HepG2 (cell line): ENCODE results near the gene ACAT2. TPM values are rescaled to one million over a fixed set of nuclear protein-coding genes. Genes with fewer than 3 reads are reported as not detected.

Source experiments
- ATAC-seq: fragments of 200-7000 bp; cut with Tn5 transposase; 3 replicates; pipeline ENCODE4 v1.9.1; 2020; ENCODE audit warnings: mild to moderate bottlenecking, moderate library complexity
- BruUV-seq: library from RNA; stranded (reverse); fragments of 400-500 nt; replicated peaks from 2 replicates; lab custom pipeline; 2021; lab: Mats Ljungman, UMichigan
- CTCF ChIA-PET: fragments of 300-600 bp; formaldehyde crosslinking; extraction: SDS; loops from one replicate; lab custom pipeline; 2021; ENCODE audit warnings: low total read pairs, inconsistent platforms, low intra/inter-chr PET ratio; lab: Yijun Ruan, JAX
- POLR2A ChIA-PET: fragments of 350-600 bp; sonication (Branson Sonifier 250); formaldehyde crosslinking; loops from one replicate; lab custom pipeline; 2020; ENCODE audit warnings: antibody characterized with exemption, inconsistent platforms; lab: Yijun Ruan, JAX
- DNase-seq: peaks from one replicate; pipeline ENCODE4 v3.0.0-alpha.2; 2015; ENCODE audit warnings: low spot score
- FAIRE-seq: peaks from 3 replicates; lab custom pipeline; 2011; peaks lifted over from hg19 to GRCh38; lab: Jason Lieb, UNC
- H2AFZ ChIP-seq: one replicate; pipeline ENCODE4 v1.6.1; 2011; ENCODE audit warnings: low read length, inconsistent platforms
- H3K27ac ChIP-seq: fragments of 300-600 bp; 3 replicates; pipeline ENCODE4 v1.8.0; 2011; ENCODE audit warnings: mixed run types, mild to moderate bottlenecking, mixed read lengths, low read length, inconsistent platforms; ENCODE audit not compliant: insufficient read depth; ENCODE audit errors: extremely low read length
- H3K27me3 ChIP-seq, 2 experiments: fragments of 200-600 bp in 1 of 2; 2 replicates in 1 of 2; 3 replicates in 1 of 2; pipeline versions ENCODE4 v1.6.0 to v1.8.0; 2011; ENCODE audit warnings: low read length in 2 of 2, mild to moderate bottlenecking in 2 of 2, moderate library complexity in 2 of 2, inconsistent platforms in 1 of 2; ENCODE audit not compliant: insufficient read depth in 2 of 2, control insufficient read depth in 1 of 2
- H3K36me3 ChIP-seq, 2 experiments: fragments of 200-600 bp in 1 of 2; replicated peaks in 1 of 2; 2 replicates in 1 of 2; 3 replicates in 1 of 2; pipeline versions ENCODE4 v1.5.1 to v1.8.0; 2011; ENCODE audit warnings: low read length in 2 of 2, inconsistent platforms in 1 of 2; ENCODE audit not compliant: insufficient read depth in 2 of 2, control insufficient read depth in 1 of 2
- H3K4me1 ChIP-seq: 2 replicates; pipeline ENCODE4 v1.5.1; 2012; ENCODE audit warnings: low read length, inconsistent platforms; ENCODE audit not compliant: insufficient read depth
- H3K4me2 ChIP-seq: 2 replicates; pipeline ENCODE4 v1.6.0; 2011; ENCODE audit warnings: low read depth, low read length, inconsistent platforms
- H3K4me3 ChIP-seq, 3 experiments: fragments of 200-600 bp in 1 of 3; sonication (generic), shearing (Covaris generic) in 1 of 3; replicated peaks in 1 of 3; 2 replicates each; pipeline ENCODE4 v1.5.1; 2011 to 2016; ENCODE audit warnings: low read length in 3 of 3, inconsistent platforms in 2 of 3, low read depth in 2 of 3, mild to moderate bottlenecking in 2 of 3, control low read depth in 1 of 3, mixed read lengths in 1 of 3; ENCODE audit not compliant: insufficient read depth in 1 of 3
- H3K79me2 ChIP-seq: one replicate; pipeline ENCODE4 v1.6.1; 2011; ENCODE audit warnings: low read length, inconsistent platforms; ENCODE audit not compliant: insufficient read depth
- H3K9ac ChIP-seq: 2 replicates; pipeline ENCODE4 v1.6.0; 2011; ENCODE audit warnings: mild to moderate bottlenecking, low read depth, low read length, inconsistent platforms; ENCODE audit not compliant: insufficient read depth
- H3K9me3 ChIP-seq: 2 replicates; pipeline ENCODE4 v1.5.1; 2012; ENCODE audit warnings: mild to moderate bottlenecking, low read length
- H4K20me1 ChIP-seq: 2 replicates; pipeline ENCODE4 v1.6.0; 2011; ENCODE audit warnings: inconsistent platforms, mild to moderate bottlenecking, low read length, moderate library complexity; ENCODE audit not compliant: insufficient read depth
- ARID5B ChIP-seq: IDR thresholded peaks from 2 replicates; pipeline ENCODE4 v1.4.0; 2020; ENCODE audit warnings: mild to moderate bottlenecking, missing genetic modification reagents
- BORCS8-MEF2B ChIP-seq: sonication (generic); formaldehyde crosslinking; IDR thresholded peaks from 2 replicates; pipeline ENCODE4 v1.8.0; 2022; ENCODE audit warnings: mild to moderate bottlenecking, missing genetic modification reagents
- FOXK1 ChIP-seq: sonication (generic); formaldehyde crosslinking; IDR thresholded peaks from 2 replicates; pipeline ENCODE4 v1.4.0; 2020; ENCODE audit warnings: low read depth, missing genetic modification reagents, borderline replicate concordance
- GABPB1 ChIP-seq: IDR thresholded peaks from 2 replicates; pipeline ENCODE4 v1.6.1; 2016; ENCODE audit warnings: mild to moderate bottlenecking, missing genetic modification reagents, moderate library complexity, missing compliant biosample characterization
- HIVEP1 ChIP-seq: sonication (generic); formaldehyde crosslinking; IDR thresholded peaks from 2 replicates; pipeline ENCODE4 v1.4.0; 2020; ENCODE audit warnings: mild to moderate bottlenecking, missing genetic modification reagents
- KDM5B ChIP-seq: sonication (generic); formaldehyde crosslinking; IDR thresholded peaks from 2 replicates; pipeline ENCODE4 v1.4.0; 2020; ENCODE audit warnings: missing genetic modification reagents, mild to moderate bottlenecking, borderline replicate concordance
- KMT2A ChIP-seq: sonication (generic); formaldehyde crosslinking; IDR thresholded peaks from 2 replicates; pipeline ENCODE4 v1.4.0; 2020; ENCODE audit warnings: missing genetic modification reagents
- PBX2 ChIP-seq: IDR thresholded peaks from 2 replicates; pipeline ENCODE4 v1.6.1; 2016; ENCODE audit warnings: control low read depth
- RXRA ChIP-seq: sonication (generic); formaldehyde crosslinking; IDR thresholded peaks from 2 replicates; pipeline ENCODE4 v1.5.1; 2020; ENCODE audit warnings: missing genetic modification reagents
- SALL1 ChIP-seq: sonication (generic); formaldehyde crosslinking; IDR thresholded peaks from 2 replicates; pipeline ENCODE4 v1.8.0; 2022; ENCODE audit warnings: mild to moderate bottlenecking, missing genetic modification reagents
- ZBTB26 ChIP-seq: IDR thresholded peaks from 2 replicates; pipeline ENCODE4 v1.6.1; 2016; ENCODE audit warnings: missing compliant biosample characterization, missing genetic modification reagents, borderline replicate concordance
- ZBTB33 ChIP-seq: sonication (generic); formaldehyde crosslinking; IDR thresholded peaks from 2 replicates; pipeline ENCODE4 v1.4.0; 2020; ENCODE audit warnings: missing genetic modification reagents
- ZNF619 ChIP-seq: sonication (generic); formaldehyde crosslinking; IDR thresholded peaks from 2 replicates; pipeline ENCODE4 v1.4.0; 2020; ENCODE audit warnings: mild to moderate bottlenecking, missing genetic modification reagents
- ZNF768 ChIP-seq: sonication (generic); formaldehyde crosslinking; IDR thresholded peaks from 2 replicates; pipeline ENCODE4 v1.4.0; 2020; ENCODE audit warnings: missing genetic modification reagents
- WGBS: methylation state at CpG from one replicate; pipeline ENCODE4 v1.1.6; 2017; ENCODE audit warnings: low lambda C conversion rate; 5-methylcytosine and 5-hydroxymethylcytosine counted together
- in situ Hi-C: cut with HindIII; loops from 2 replicates; pipeline ENCODE4 v1.10.0; 2017; ENCODE audit warnings: low pct_unique_long_range_greater_than_20kb; ENCODE audit not compliant: extremely low pct_ligation_motif_present
- intact Hi-C: fragments of 100-400 bp; cut with micrococcal nuclease; formaldehyde crosslinking; loops from one replicate; pipeline ENCODE4 v1.10.0; 2022; ENCODE audit not compliant: unreplicated experiment
- polyA plus RNA-seq, 8 experiments: library from polyadenylated mRNA; depleted of rRNA in 3 of 8; stranded (reverse) in 7 of 8; unstranded in 1 of 8; fragments of >200 nt; fragmentation: Illumina TruSeq in 4 of 8; extraction: Trizol in 4 of 8; gene quantifications; 2 replicates each; pipeline versions ENCODE4 v1.2.1 to v1.2.3, GENCODE V29; 2011 to 2016; ENCODE audit warnings: low read depth in 4 of 8, missing spikeins in 1 of 8, mixed read lengths in 1 of 8; ENCODE audit not compliant: insufficient read depth in 1 of 8
- total RNA-seq, 5 experiments: library from RNA; depleted of rRNA; stranded (reverse); fragments of >200 nt; fragmentation: Illumina TruSeq; extraction: Trizol; gene quantifications; 2 replicates each; pipeline ENCODE4 v1.2.3, GENCODE V29; 2016; ENCODE audit warnings: low read depth in 1 of 5

Gene ACAT2
- total and polyA plus RNA-seq, 2 of the 13 experiments (the other 11 are each of a cell fraction or from before 2014, with no cell fraction given) = 121 to 534 TPM

GRCh38 chr6:159819932-159820640 is 58.2 kb downstream of the ACAT2 start:
- H3K36me3 ChIP-seq = no peaks in the 10 kb centered on the region
- H2AFZ ChIP-seq = no peak overlapping the region
- 6% methylated on average over 28 of the region's 28 CpGs for WGBS
- H3K27me3 ChIP-seq = peaks cover 16 to 73% of the 10 kb centered on the region in 2 experiments
- CTCF ChIA-PET = no interaction called here
- H3K79me2 ChIP-seq = no peaks in the 10 kb centered on the region
- no peak for DNase-seq
- no peak overlapping the region for H3K9ac ChIP-seq
- no peaks in the 10 kb centered on the region for H4K20me1 ChIP-seq
- no peaks in the 10 kb centered on the region for H3K9me3 ChIP-seq
- POLR2A ChIA-PET = interaction anchor here (0.7 to 1.3 kb wide), 2 partner anchors 30 to 57 kb away, joined by 3 to 5 read pairs; partner anchors contain the start of gene MRPL18
- peak; percentile 66 for ATAC-seq
- peak; percentile 8 for FAIRE-seq
- peaks cover 26% of the 10 kb centered on the region for H3K4me1 ChIP-seq
- BruUV-seq = no TSS peak
- H3K4me2 ChIP-seq = peak overlapping the region; percentile 79
- in situ Hi-C loops = no loop called here
- H3K4me3 ChIP-seq = peak overlapping the region in 2 of 3 experiments; percentile 17 to 65; a peak in 3 of 6 replicates
- intact Hi-C loops = no loop called here
- no peak overlapping the region for H3K27ac ChIP-seq
- 0 out of 2 replicates have a peak, but pooled peaks have one; percentile 32 for TF ChIP-seq BORCS8-MEF2B (CRISPR knock-in tag)
- 0 out of 2 replicates have a peak, but pooled peaks have one; percentile 14 for TF ChIP-seq ZNF768 (CRISPR knock-in tag)
- 0 out of 2 replicates have a peak, but pooled peaks have one; percentile 21 for TF ChIP-seq ARID5B
- no peak for TF ChIP-seq KMT2A (CRISPR knock-in tag)
- TF ChIP-seq SALL1 (CRISPR knock-in tag) = 0 out of 2 replicates have a peak, but pooled peaks have one; percentile 20
- 0 out of 2 replicates have a peak, but pooled peaks have one; percentile 18 for TF ChIP-seq RXRA (CRISPR knock-in tag)
- TF ChIP-seq ZBTB33 (CRISPR knock-in tag) = no peak
- TF ChIP-seq ZBTB26 (CRISPR knock-in tag) = 0 out of 2 replicates have a peak, but pooled peaks have one; percentile 31
- TF ChIP-seq KDM5B (CRISPR knock-in tag) = peak; percentile 38; the same call in 1 of the 2 replicates
- peak; percentile 34; the same call in 1 of the 2 replicates for TF ChIP-seq PBX2 (CRISPR knock-in tag)
- no peak for TF ChIP-seq FOXK1 (CRISPR knock-in tag)
- peak; percentile 41 for TF ChIP-seq GABPB1 (CRISPR knock-in tag)
- TF ChIP-seq ZNF619 (CRISPR knock-in tag) = peak; percentile 67; the same call in 1 of the 2 replicates
- TF ChIP-seq HIVEP1 (CRISPR knock-in tag) = peak; percentile 38; the same call in 1 of the 2 replicates
